ENCODE measurements around the gene HNRNPAB. TPM values are rescaled to one million over a fixed set of nuclear protein-coding genes. Genes with fewer than 3 reads are reported as not detected.

HNRNPAB gene
- total RNA-seq, 4 donors from 2014 or later = 115 to 199 (median 169) TPM

GRCh38 chr5:178236126-178236525, 31.8 kb downstream of the HNRNPAB start:
- DNase-seq = no peak
- Histone ChIP-seq H3K9me3 (no peaks in the 10 kb centered on the region), H3K4me1 (peaks cover 10 to 53% (median 28%) of the 10 kb centered on the region in 4 donors), H3K27ac (peak overlapping the region in 1 of 4 donors; percentile 13), H3K27me3 (no peaks in the 10 kb centered on the region), H3K4me3 (no peak overlapping the region), H3K36me3 (no peaks in the 10 kb centered on the region)
- WGBS, 2 donors (ENCODE audit: low coverage in 1 of 2) = 87% methylated on average over 9 of the region's 9 CpGs; no CpG with 5 or more reads in 1 of the 2 donors
- in situ Hi-C loops (cut with MboI; ENCODE audit: low pct_ligation_motif_present in 1 of 4, low pct_unique_long_range_greater_than_20kb in 1 of 4, low sequenced_read_pairs in 3 of 4) = no loop called here
- no peak for TF ChIP-seq EP300 (IDR thresholded peaks at IDR 0.05; ENCODE audit: low read depth)
- TF ChIP-seq POLR2AphosphoS5 (IDR thresholded peaks at IDR 0.05) = no peak
- intact Hi-C loops (cut with DNase I; ENCODE audit: low total_unique reads) = no loop called here

- Histone ChIP-seq H3K4me3 (no peak overlapping the region), H3K9me3 (no peaks in the 10 kb centered on the region), H3K36me3 (no peaks in the 10 kb centered on the region), H3K27me3 (no peaks in the 10 kb centered on the region), H3K27ac (peak overlapping the region in 2 of 4 donors; percentile 13 to 37), H3K4me1 (peaks cover 4 to 48% (median 23%) of the 10 kb centered on the region in 4 donors)
- TF ChIP-seq CTCF (IDR thresholded peaks at IDR 0.05) (no peak), POLR2AphosphoS5 (IDR thresholded peaks at IDR 0.05) (no peak)
- WGBS, 2 donors (ENCODE audit: low coverage in 1 of 2) = 36 to 41% methylated on average over 2 to 4 of the region's 4 CpGs
- in situ Hi-C loops (cut with MboI; ENCODE audit: low pct_ligation_motif_present in 1 of 4, low pct_unique_long_range_greater_than_20kb in 1 of 4, low sequenced_read_pairs in 3 of 4) = no loop called here
- intact Hi-C loops (cut with DNase I; ENCODE audit: low total_unique reads) = no loop called here
- DNase-seq = no peak
These were observed 32.3 kb downstream of the HNRNPAB start for GRCh38 chr5:178236679-178237078.

GRCh38 chr5:178237431-178238312, 33.3 kb downstream of the HNRNPAB start:
- H3K4me3 ChIP-seq = no peak overlapping the region
- in situ Hi-C loops (cut with MboI; ENCODE audit: low pct_ligation_motif_present in 1 of 4, low pct_unique_long_range_greater_than_20kb in 1 of 4, low sequenced_read_pairs in 3 of 4) = no loop called here
- H3K27ac ChIP-seq = peak overlapping the region in 3 of 4 donors; percentile 13 to 40 (median 37)
- DNase-seq = peak; percentile 74
- TF ChIP-seq CTCF (IDR thresholded peaks at IDR 0.05) = no peak
- peak in 1 of 3 donors; percentile 21 for TF ChIP-seq POLR2AphosphoS5 (IDR thresholded peaks at IDR 0.05)
- peaks cover 4 to 46% (median 22%) of the 10 kb centered on the region in 4 donors for H3K4me1 ChIP-seq
- intact Hi-C loops (cut with DNase I; ENCODE audit: low total_unique reads) = no loop called here
- WGBS, 2 donors (ENCODE audit: low coverage in 1 of 2) = 71 to 100% methylated on average over 1 to 13 of the region's 13 CpGs
- no peaks in the 10 kb centered on the region for H3K27me3 ChIP-seq
- no peaks in the 10 kb centered on the region for H3K36me3 ChIP-seq
- no peaks in the 10 kb centered on the region for H3K9me3 ChIP-seq

GRCh38 chr5:178238313-178238635, 33.9 kb downstream of the HNRNPAB start:
- Histone ChIP-seq H3K27ac (peak overlapping the region in 2 of 4 donors; percentile 40 to 42), H3K9me3 (no peaks in the 10 kb centered on the region), H3K27me3 (no peaks in the 10 kb centered on the region), H3K4me3 (no peak overlapping the region), H3K36me3 (no peaks in the 10 kb centered on the region), H3K4me1 (peaks cover 0 to 40% (median 17%) of the 10 kb centered on the region in 4 donors)
- DNase-seq = no peak
- no peak for TF ChIP-seq POLR2AphosphoS5 (IDR thresholded peaks at IDR 0.05)
- TF ChIP-seq POLR2A (IDR thresholded peaks at IDR 0.05) = no peak
- TF ChIP-seq CTCF (IDR thresholded peaks at IDR 0.05) = no peak
- no peak for TF ChIP-seq EP300 (IDR thresholded peaks at IDR 0.05; ENCODE audit: low read depth)
- WGBS, 2 donors (ENCODE audit: low coverage in 1 of 2) = 90 to 97% methylated on average over 2 to 6 of the region's 6 CpGs
- in situ Hi-C loops (cut with MboI; ENCODE audit: low pct_ligation_motif_present in 1 of 4, low pct_unique_long_range_greater_than_20kb in 1 of 4, low sequenced_read_pairs in 3 of 4) = no loop called here
- intact Hi-C loops (cut with DNase I; ENCODE audit: low total_unique reads) = no loop called here
